ENCODE measurements around the gene ING2.

ING2 gene

DNA sequence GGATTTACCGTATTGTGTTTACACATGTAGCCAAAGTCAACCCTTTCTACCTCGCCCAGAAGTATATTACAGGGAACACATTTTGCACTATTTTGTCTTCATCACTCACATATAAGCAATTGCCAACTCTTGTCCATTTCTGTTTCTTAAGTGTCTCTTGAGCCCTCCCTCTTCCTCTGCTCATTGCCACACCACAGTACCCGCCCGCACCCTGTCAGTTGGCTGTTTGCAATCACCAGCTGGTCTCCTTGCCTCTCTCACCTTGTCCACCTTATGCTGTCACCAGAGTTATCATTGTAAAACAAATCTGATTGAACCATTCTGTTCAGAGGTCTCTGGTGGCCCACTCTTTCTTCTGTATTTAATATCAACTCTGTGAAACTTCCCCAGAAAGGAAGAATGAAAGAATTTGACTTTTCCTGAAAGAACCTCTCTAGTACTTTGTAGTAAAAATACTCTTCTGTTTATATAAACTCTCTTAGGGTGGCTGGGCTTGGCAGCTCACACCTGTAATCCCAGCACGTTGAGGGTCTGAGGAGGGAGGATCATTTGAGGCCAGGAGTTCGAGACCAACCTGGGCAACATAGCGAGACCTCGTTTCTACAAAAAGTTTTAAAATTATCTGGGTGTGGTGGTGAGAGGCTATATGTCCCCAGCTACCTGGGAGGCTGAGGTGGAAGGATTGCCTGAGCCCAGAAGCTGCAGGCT is 50.2 kb downstream of the ING2 start:
- TF ChIP-seq, protein P1, sequence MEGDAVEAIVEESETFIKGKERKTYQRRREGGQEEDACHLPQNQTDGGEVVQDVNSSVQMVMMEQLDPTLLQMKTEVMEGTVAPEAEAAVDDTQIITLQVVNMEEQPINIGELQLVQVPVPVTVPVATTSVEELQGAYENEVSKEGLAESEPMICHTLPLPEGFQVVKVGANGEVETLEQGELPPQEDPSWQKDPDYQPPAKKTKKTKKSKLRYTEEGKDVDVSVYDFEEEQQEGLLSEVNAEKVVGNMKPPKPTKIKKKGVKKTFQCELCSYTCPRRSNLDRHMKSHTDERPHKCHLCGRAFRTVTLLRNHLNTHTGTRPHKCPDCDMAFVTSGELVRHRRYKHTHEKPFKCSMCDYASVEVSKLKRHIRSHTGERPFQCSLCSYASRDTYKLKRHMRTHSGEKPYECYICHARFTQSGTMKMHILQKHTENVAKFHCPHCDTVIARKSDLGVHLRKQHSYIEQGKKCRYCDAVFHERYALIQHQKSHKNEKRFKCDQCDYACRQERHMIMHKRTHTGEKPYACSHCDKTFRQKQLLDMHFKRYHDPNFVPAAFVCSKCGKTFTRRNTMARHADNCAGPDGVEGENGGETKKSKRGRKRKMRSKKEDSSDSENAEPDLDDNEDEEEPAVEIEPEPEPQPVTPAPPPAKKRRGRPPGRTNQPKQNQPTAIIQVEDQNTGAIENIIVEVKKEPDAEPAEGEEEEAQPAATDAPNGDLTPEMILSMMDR (IDR thresholded peaks at IDR 0.05; ENCODE audit: low read depth, low read length, missing control alignments) = no peak
- no peak overlapping the region for H3K4me3 ChIP-seq (replicated peaks; ENCODE audit: low read depth, low read length)
- DNase-seq (ENCODE audit: extremely low read depth, low read depth) = no peak

DNA sequence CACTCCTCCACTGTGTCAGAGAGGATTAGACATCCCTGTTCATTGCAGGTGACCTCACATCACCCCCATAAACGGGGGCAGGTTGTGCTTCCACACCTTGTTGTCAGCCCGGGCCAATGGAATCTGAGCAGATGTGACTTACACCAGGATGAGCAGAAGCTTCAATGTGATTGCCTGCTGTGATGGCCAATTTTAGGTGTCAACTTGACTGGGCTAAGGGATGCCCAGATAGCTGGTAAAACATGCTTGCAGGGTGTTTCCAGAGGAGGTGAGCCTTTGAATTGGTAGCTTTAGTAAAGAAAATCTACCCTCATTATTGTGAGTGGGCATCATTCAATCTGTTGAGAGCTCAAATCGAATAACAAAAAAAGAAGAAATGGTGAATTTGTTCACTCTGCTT is 52.1 kb downstream of the ING2 start:
- TF ChIP-seq, protein P1 (IDR thresholded peaks at IDR 0.05; ENCODE audit: low read depth, low read length, missing control alignments) = no peak
- DNase-seq (ENCODE audit: extremely low read depth, low read depth) = no peak
- H3K4me3 ChIP-seq (replicated peaks; ENCODE audit: low read depth, low read length) = no peak overlapping the region

DNA sequence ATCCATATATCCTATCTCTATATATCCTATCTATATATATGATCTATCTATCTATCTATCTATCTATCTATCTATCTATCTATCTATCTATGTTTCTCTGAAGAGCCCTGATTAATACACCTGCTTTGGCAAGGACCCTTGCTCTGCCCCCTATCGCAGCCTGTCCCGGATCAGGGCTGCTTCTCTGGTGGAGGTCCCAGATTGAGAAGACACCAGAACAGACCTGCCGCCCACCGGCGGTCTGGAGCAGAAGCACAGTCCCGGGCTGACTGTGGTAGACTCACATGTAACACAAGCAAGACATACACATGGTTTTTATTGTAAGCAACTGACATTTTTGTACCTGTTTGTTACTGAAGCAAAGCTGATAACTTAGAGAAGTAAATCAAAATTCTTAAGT is 52.8 kb downstream of the ING2 start:
- no peak for DNase-seq (ENCODE audit: extremely low read depth, low read depth)
- H3K4me3 ChIP-seq (replicated peaks; ENCODE audit: low read depth, low read length) = no peak overlapping the region
- TF ChIP-seq, protein P1 (IDR thresholded peaks at IDR 0.05; ENCODE audit: low read depth, low read length, missing control alignments) = no peak

DNA sequence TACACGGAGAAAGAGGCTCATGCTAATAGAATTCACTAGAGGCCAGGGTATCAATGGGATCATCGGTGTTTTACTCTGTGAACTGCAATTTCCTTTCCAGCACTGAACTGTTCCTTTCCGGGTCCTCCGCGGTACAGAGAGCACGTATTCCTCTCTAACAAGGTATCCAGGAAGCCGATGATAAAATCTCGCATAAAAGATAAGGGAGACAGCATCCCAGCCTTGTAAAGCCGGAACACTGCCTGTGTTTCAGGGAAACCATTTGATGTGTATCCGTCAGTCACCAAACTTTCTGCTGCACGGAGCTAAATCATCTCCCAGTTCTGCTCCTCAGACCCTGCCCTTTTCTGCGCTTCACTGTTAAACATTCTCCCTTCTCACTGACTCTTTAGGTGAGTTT is 54.0 kb downstream of the ING2 start:
- TF ChIP-seq, protein P1 (IDR thresholded peaks at IDR 0.05; ENCODE audit: low read depth, low read length, missing control alignments) = no peak
- DNase-seq (ENCODE audit: extremely low read depth, low read depth) = no peak
- no peak overlapping the region for H3K4me3 ChIP-seq (replicated peaks; ENCODE audit: low read depth, low read length)

DNA sequence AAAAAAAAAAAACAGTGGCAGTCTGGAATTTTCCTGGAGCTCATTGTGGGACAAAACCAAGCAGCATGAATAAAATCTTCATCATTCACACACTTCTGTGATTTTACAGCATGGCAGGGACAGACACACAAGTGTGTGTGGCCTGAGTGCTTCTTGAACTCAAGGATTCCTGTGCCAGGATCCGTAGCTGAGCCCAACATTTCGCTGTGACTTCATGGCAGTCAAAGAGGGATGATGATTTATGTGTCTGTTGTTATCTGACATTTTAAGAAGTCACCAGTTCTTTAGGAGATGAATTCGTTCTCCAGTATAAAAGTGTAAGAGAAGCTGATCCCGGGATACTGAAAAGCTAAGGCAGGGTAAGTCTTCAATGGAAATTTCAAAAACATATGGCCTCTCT is 57.0 kb downstream of the ING2 start:
- TF ChIP-seq, protein P1 (IDR thresholded peaks at IDR 0.05; ENCODE audit: low read depth, low read length, missing control alignments) = no peak
- DNase-seq (ENCODE audit: extremely low read depth, low read depth) = no peak
- H3K4me3 ChIP-seq (replicated peaks; ENCODE audit: low read depth, low read length) = no peak overlapping the region
